Activated T-cell treated with anti-CD3 and anti-CD28 coated beads, Interleukin-2, amount 50 U/mL, for 24 hours (primary cell): ENCODE results near the gene ZNF407.

Experiments used
- DNase-seq: peaks from one replicate; pipeline ENCODE4 v3.0.0-alpha.2; 2020
- H3K27ac Mint-ChIP-seq: 2 replicates; pipeline ENCODE4 v1.8.0; 2020; ENCODE audit warnings: mild to moderate bottlenecking, mixed read lengths
- H3K27me3 Mint-ChIP-seq: 2 replicates; pipeline ENCODE4 v1.8.0; 2020; ENCODE audit warnings: mixed read lengths
- H3K36me3 Mint-ChIP-seq: 2 replicates; pipeline ENCODE4 v1.8.0; 2020; ENCODE audit warnings: low read depth, mixed read lengths
- H3K4me1 Mint-ChIP-seq: 2 replicates; pipeline ENCODE4 v1.8.0; 2020; ENCODE audit warnings: low read depth, mixed read lengths
- H3K4me3 Mint-ChIP-seq: 2 replicates; pipeline ENCODE4 v1.8.0; 2020; ENCODE audit warnings: mild to moderate bottlenecking, moderate library complexity, mixed read lengths
- H3K9me3 Mint-ChIP-seq: 2 replicates; pipeline ENCODE4 v1.8.0; 2020; ENCODE audit warnings: mixed read lengths

The ZNF407 gene

DNA sequence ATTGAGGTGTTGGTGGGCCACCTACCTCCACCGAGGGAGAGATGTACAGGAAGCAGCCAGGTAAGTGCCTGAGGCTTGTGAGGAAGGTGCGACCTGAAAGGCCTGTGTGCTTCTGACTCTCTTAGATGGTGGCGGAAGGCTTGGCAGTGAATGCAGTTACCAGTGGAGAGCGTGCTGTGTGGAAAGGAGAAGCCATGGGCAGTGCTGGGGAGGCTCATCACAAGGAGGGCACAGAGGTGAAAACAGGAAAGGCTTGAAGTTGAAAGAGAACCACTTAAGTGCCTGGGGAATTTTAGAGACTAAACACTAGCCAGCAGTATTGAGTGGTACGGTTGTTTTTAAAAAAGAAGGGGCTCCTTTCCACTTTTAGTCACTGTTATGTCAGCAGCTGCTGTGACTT lies 130.9 kb downstream of the ZNF407 start:
- H3K4me1 Mint-ChIP-seq: peaks cover 9% of the 10 kb centered on the region
- peaks cover 24% of the 10 kb centered on the region for H3K36me3 Mint-ChIP-seq
- no peak overlapping the region for H3K4me3 Mint-ChIP-seq
- no peaks in the 10 kb centered on the region for H3K9me3 Mint-ChIP-seq
- no peaks in the 10 kb centered on the region for H3K27me3 Mint-ChIP-seq
- DNase-seq: no peak
- no peak overlapping the region for H3K27ac Mint-ChIP-seq

DNA sequence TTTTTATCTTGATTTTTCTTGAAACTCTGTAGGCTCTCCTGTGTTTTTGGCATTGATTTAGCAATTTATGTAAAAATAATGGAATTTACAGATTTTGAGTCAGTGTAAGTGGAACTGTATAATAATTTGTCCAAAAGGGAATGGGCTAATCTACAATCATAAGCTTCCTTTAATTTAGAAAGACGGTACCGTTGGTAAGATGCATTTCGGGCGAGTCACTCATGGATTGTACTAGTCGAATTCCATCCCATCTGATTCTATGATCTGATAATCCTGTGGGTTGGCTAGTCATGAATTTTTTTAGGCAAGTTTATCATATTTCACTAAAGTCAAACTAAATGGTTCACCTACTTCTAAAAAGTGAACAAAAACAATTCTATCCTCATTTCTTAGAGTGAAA lies 133.4 kb downstream of the ZNF407 start:
- H3K4me3 Mint-ChIP-seq: no peak overlapping the region
- peaks cover 8% of the 10 kb centered on the region for H3K4me1 Mint-ChIP-seq
- H3K36me3 Mint-ChIP-seq: peaks cover 26% of the 10 kb centered on the region
- no peak overlapping the region for H3K27ac Mint-ChIP-seq
- no peak for DNase-seq
- no peaks in the 10 kb centered on the region for H3K9me3 Mint-ChIP-seq
- no peaks in the 10 kb centered on the region for H3K27me3 Mint-ChIP-seq

DNA sequence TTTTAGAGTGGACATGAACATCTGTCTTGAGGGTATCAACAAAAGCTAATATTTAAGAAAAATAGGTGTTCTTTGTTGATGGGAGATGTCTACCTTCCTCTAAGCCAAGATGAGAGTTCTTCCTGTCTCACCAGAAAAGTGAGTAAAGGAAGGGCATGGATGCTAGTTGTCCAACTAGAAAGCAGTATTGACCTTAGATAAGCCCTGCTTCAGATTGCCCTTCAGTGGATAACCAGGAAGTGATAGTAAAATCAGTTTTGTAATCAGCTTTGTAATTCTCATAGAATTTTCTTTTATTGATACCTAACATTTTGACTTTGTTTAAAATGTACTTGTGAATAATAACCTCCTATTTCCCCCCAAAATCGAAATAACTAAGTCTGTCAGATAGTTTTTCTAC lies 134.7 kb downstream of the ZNF407 start:
- H3K27ac Mint-ChIP-seq: no peak overlapping the region
- DNase-seq: no peak
- H3K27me3 Mint-ChIP-seq: no peaks in the 10 kb centered on the region
- H3K9me3 Mint-ChIP-seq: no peaks in the 10 kb centered on the region
- H3K4me3 Mint-ChIP-seq: no peak overlapping the region
- H3K36me3 Mint-ChIP-seq: peaks cover 25% of the 10 kb centered on the region
- peaks cover 2% of the 10 kb centered on the region for H3K4me1 Mint-ChIP-seq

DNA sequence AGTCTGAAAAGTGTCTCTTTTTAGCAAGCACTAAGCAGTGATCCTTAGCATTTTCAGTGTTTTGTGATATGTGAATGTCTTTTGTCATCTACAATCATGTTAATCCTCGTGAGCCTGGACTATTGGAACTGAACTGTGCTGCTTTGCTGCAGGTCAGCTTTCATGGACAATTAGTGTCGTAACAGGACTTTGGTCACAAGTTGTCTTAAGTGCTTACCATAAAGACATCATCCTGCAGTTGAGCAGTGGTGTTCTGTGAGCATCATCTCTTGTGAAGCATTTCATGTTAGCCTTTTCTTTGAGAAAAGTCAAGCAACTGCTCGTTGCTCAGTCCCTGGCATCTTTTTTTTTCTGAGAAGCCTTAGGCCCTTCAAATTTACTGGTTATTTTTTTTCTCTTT lies 135.9 kb downstream of the ZNF407 start:
- H3K4me3 Mint-ChIP-seq: no peak overlapping the region
- no peak overlapping the region for H3K27ac Mint-ChIP-seq
- peaks cover 14% of the 10 kb centered on the region for H3K36me3 Mint-ChIP-seq
- no peaks in the 10 kb centered on the region for H3K9me3 Mint-ChIP-seq
- no peak for DNase-seq
- H3K27me3 Mint-ChIP-seq: no peaks in the 10 kb centered on the region
- no peaks in the 10 kb centered on the region for H3K4me1 Mint-ChIP-seq

DNA sequence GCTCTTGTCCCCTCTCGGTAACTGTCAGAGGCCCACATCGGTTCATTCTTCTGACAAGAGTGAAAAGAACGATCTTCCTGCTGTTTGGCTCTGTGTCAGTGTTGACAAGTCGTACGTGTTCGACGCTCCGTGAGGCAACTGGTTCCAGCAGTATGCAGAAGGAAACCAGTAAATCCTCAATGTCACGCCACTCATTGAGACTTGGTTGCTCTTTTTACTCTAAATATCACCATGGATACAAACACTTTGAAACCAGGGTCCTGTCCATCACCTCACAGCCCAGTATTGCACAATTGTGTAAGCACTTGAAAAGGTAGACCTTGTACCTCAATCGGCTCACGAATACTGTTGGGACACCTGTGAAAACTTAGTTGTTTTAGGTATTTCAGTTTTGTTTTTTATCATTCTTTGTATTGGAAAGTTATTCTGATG lies 136.4 kb downstream of the ZNF407 start:
- no peak for DNase-seq
- H3K4me3 Mint-ChIP-seq: no peak overlapping the region
- H3K9me3 Mint-ChIP-seq: no peaks in the 10 kb centered on the region
- no peak overlapping the region for H3K27ac Mint-ChIP-seq
- peaks cover 10% of the 10 kb centered on the region for H3K36me3 Mint-ChIP-seq
- H3K4me1 Mint-ChIP-seq: no peaks in the 10 kb centered on the region
- no peaks in the 10 kb centered on the region for H3K27me3 Mint-ChIP-seq

DNA sequence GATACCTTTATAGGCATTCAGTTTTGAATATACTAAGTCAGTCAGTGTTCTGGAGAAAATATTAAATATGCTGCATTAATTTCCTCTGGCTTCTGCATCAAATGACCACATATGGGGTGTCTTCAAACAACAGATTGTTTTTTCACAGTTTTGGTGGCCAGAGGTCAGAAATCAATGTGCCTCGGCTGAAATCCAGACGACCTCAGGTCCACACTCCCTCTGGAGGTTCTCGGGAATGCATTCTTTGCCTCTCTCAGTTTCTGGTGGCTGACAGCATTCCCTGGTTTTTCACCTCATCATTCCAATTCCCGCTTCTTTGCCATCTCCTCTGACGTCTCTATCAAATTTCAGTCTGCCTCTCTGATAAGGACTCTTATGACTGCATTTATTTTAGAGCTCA lies 142.3 kb downstream of the ZNF407 start:
- Mint-ChIP-seq H3K27ac (no peak overlapping the region), H3K36me3 (peaks cover 5% of the 10 kb centered on the region), H3K4me1 (no peaks in the 10 kb centered on the region), H3K9me3 (no peaks in the 10 kb centered on the region), H3K27me3 (no peaks in the 10 kb centered on the region), H3K4me3 (no peak overlapping the region)
- no peak for DNase-seq

DNA sequence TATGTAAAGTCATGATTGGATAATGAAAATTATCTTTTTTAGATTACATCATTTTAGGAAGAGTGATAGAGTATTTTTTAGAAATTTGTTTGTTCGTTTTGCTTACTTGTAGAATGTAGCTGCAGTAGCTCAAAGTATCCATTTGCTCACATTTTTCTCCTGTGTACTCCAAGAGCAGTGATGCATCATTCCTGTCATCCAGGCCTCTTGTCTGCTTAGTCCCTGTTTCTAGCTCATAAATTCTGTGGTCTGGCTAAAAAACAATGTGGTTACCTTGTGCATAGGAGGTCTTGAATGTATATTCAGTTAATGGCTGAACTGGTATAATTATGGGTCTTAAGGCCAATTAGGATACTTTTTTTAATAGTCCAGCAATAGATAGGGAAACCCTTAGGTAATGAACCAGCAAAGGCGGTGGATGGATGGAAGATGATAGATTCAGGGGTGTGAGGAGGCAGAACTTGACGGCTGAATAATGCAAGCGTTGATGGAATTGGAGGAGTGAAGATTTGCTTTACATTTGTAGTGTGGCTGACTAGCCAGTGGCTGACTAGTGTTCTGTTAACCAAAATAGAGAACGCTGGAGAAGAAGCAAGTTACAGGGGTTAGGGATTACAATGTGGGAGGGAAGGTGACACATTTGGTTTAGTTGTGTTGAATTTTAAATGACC lies 145.0 kb downstream of the ZNF407 start:
- DNase-seq: no peak
- H3K9me3 Mint-ChIP-seq: no peaks in the 10 kb centered on the region
- H3K27ac Mint-ChIP-seq: no peak overlapping the region
- H3K4me1 Mint-ChIP-seq: no peaks in the 10 kb centered on the region
- peaks cover 5% of the 10 kb centered on the region for H3K36me3 Mint-ChIP-seq
- H3K27me3 Mint-ChIP-seq: no peaks in the 10 kb centered on the region
- H3K4me3 Mint-ChIP-seq: no peak overlapping the region

DNA sequence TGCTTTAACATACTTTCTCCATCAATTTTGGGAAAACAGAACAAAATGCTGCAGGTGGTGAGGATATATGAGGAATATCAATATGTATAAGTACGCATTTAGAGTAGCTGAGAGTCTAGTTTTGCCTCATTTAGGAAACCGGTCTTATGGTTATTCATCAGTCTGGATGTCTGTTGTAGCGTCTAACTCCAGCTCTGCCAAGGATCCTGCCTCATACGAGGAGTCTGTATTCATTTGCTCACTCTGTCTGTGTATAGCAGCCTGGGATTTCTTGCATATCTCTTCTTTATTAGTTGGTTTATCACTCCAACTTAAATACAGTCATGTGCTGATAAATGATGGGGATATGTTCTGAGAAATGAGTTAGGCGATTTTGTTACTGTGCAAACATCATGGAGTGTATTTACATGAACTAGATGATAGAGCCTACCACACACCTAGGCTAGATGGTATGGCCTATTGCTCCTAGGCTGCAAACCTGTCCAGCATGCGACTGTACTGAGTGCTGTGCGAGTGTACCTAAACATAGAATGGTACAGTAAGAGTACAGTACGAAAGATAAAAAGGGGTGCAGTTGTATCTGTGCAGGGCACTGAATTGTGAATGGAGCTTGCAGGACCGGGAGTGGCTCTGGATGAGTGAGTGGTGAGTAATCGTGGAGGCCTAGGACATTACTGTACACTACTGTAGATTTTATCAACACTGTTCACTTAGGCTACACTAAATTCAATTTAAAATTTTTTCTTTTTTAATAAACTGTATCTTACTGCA lies 148.1 kb downstream of the ZNF407 start:
- Mint-ChIP-seq H3K4me1 (no peaks in the 10 kb centered on the region), H3K27me3 (no peaks in the 10 kb centered on the region), H3K27ac (no peak overlapping the region), H3K4me3 (no peak overlapping the region), H3K36me3 (peaks cover 11% of the 10 kb centered on the region), H3K9me3 (peaks cover 4% of the 10 kb centered on the region)
- no peak for DNase-seq

DNA sequence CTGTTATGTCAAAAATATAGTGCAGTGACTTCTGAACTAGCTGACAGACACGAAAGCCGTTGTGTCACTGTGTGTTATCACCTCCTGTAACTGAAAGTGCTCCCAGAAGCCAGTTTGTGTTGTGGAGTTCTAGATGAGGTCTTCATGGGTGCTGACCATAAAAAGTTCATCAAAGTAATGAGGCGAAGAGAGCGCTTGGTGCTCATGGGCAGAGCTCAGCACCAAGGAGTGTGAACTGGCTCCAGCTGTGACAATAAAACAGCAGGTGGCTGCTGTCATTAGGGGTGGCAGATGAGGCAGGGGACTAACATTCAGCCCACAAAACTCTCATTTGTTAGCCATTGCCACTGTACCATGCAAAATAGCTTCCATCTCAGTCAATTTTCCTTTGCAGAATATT lies 151.1 kb downstream of the ZNF407 start:
- H3K4me1 Mint-ChIP-seq: no peaks in the 10 kb centered on the region
- peaks cover 14% of the 10 kb centered on the region for H3K9me3 Mint-ChIP-seq
- no peaks in the 10 kb centered on the region for H3K27me3 Mint-ChIP-seq
- H3K4me3 Mint-ChIP-seq: no peak overlapping the region
- no peak for DNase-seq
- peaks cover 32% of the 10 kb centered on the region for H3K36me3 Mint-ChIP-seq
- H3K27ac Mint-ChIP-seq: no peak overlapping the region

DNA sequence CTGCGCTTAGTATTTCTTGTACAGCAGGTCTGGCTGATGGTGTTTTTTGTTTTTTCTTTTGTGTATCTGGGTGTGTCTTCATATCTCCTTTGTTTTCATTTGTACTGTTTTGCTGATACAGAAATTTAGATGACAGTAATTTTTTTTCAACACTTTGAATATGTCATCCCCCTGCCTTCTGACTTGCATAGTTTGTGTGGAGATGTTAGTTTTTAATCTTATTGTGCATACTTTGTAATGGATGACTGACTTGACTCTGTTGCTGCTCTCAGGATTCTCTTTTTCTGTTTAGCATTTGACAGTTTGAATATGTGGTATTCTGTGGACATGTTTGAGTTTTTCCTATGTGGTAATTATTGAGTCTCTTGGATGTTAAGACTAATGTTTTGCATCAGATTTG lies 161.3 kb downstream of the ZNF407 start:
- Mint-ChIP-seq H3K9me3 (peaks cover 17% of the 10 kb centered on the region), H3K27ac (no peak overlapping the region), H3K27me3 (no peaks in the 10 kb centered on the region), H3K36me3 (peaks cover 33% of the 10 kb centered on the region), H3K4me3 (no peak overlapping the region), H3K4me1 (peaks cover 8% of the 10 kb centered on the region)
- DNase-seq: no peak

DNA sequence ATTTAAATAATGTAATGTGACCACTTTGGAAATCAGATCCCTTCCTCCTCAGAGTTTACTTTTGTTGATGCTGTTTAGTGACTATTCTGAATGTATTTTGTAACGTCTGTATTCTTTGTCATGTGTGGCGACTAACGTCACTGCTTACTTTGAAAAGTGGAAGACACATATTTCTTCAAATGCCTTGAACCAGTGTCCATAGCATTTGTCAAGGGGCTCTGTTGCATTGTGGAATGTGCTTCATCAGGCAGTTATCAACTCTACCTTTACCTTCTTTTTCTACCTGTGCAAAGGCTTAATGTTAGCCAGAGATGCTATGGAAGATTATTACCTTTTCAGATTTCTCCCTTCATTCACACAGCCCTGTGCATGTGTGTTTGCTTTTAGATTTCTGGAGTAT lies 162.4 kb downstream of the ZNF407 start:
- Mint-ChIP-seq H3K36me3 (peaks cover 38% of the 10 kb centered on the region), H3K27ac (no peak overlapping the region), H3K27me3 (no peaks in the 10 kb centered on the region), H3K4me1 (peaks cover 2% of the 10 kb centered on the region), H3K9me3 (peaks cover 20% of the 10 kb centered on the region), H3K4me3 (no peak overlapping the region)
- no peak for DNase-seq

DNA sequence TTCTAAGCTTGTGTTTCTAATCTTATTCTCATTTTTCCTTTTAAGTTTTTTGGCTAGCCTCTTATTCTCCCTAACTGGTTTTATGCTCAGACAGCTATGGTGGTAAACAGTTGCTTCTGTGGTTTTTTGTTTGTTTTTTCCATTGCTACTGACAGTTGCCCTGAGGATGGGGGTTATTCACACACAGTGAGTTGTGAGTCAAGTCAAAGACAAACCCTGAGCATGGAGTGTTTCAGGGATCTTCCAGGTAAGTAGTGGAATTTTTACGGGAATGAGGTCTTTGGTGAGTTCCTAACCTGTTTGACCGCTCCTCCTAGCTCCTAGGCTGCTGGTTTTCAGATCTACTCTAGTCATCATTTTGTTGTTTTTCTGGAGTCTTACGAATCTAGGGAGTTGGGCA lies 162.8 kb downstream of the ZNF407 start:
- H3K36me3 Mint-ChIP-seq: peaks cover 38% of the 10 kb centered on the region
- no peak overlapping the region for H3K27ac Mint-ChIP-seq
- no peak overlapping the region for H3K4me3 Mint-ChIP-seq
- peaks cover 2% of the 10 kb centered on the region for H3K4me1 Mint-ChIP-seq
- H3K27me3 Mint-ChIP-seq: no peaks in the 10 kb centered on the region
- no peak for DNase-seq
- peaks cover 20% of the 10 kb centered on the region for H3K9me3 Mint-ChIP-seq

DNA sequence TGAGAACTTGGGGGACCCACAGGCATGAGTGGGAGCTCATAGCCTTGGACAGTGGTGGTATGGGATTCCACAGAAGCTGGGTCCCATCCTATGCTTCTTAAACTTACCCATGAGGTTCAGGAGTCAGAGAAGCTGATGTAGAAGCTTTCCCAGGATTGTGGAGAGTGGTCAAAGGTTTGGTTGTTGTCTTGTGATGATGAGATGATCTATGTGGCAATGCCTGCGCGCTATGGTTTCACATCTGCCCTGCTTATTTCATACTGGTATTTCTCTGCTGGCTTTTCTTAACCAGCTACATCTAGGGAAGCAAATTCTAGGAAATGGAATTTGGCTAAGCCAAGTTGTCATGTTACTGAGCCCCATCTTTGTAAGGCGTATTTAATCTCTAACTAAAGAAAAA lies 168.6 kb downstream of the ZNF407 start:
- Mint-ChIP-seq H3K27ac (no peak overlapping the region), H3K9me3 (peaks cover 8% of the 10 kb centered on the region), H3K36me3 (peaks cover 21% of the 10 kb centered on the region), H3K4me3 (no peak overlapping the region), H3K4me1 (no peaks in the 10 kb centered on the region), H3K27me3 (no peaks in the 10 kb centered on the region)
- no peak for DNase-seq

DNA sequence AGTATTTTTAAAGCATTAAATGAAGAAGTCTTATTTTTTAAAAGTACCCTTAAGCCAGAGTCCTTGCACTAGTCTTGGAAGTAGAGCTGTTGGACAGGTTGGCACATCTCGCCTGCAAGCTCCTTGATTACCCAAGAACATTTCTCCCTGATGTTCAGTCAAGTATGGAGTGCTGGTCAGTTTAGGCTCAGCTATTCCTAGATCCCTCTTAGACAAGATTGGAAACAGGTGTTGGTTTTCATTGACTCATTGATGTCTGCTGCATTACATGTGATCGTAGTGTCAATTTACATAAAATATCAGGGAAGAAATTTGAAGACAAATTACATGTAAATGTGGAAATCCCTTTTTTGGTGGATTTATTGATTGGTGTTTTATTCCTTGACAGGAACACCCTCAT lies 170.4 kb downstream of the ZNF407 start:
- Mint-ChIP-seq H3K4me3 (no peak overlapping the region), H3K27ac (no peak overlapping the region), H3K9me3 (peaks cover 5% of the 10 kb centered on the region), H3K36me3 (peaks cover 16% of the 10 kb centered on the region), H3K27me3 (no peaks in the 10 kb centered on the region), H3K4me1 (no peaks in the 10 kb centered on the region)
- DNase-seq: no peak

DNA sequence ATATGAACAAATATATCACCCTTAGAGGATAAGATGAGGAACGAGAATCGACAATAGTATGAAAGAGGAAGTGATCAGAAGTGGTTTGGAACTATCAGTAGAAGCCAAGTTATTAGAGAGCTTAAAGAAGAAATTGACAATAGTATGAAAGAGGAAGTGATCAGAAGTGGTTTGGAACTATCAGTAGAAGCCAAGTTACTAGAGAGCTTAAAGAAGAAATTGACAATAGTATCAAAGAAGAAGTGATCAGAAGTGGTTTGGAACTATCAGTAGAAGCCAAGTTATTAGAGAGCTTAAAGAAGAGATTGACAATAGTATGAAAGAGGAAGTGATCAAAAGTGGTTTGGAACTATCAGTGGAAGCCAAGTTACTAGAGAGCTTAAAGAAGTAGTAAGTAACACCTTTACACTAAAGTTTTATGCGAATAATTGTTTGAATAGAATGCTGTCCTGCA lies 175.5 kb downstream of the ZNF407 start:
- Mint-ChIP-seq H3K9me3 (no peaks in the 10 kb centered on the region), H3K27ac (no peak overlapping the region), H3K36me3 (peaks cover 10% of the 10 kb centered on the region), H3K4me3 (no peak overlapping the region), H3K4me1 (peaks cover 2% of the 10 kb centered on the region), H3K27me3 (no peaks in the 10 kb centered on the region)
- DNase-seq: no peak
